HepG2 (cell line): Measurements from ENCODE around the gene LGALS8. TPM values are rescaled to one million over a fixed set of nuclear protein-coding genes. Genes with fewer than 3 reads are reported as not detected.
A peak's percentile ranks its signal among the peaks of the same experiment; 100 is the strongest.

ENCODE experiments used
- AKNA ChIP-seq: sonication (generic); formaldehyde crosslinking; IDR thresholded peaks from 2 replicates; pipeline ENCODE4 v1.4.0; 2020; ENCODE audit warnings: missing genetic modification reagents, borderline replicate concordance
- ATRX ChIP-seq: sonication (generic); formaldehyde crosslinking; IDR thresholded peaks from 2 replicates; pipeline ENCODE4 v1.4.0; 2020; ENCODE audit warnings: missing genetic modification reagents, borderline replicate concordance
- CAMTA2 ChIP-seq: sonication (generic); formaldehyde crosslinking; IDR thresholded peaks from 2 replicates; pipeline ENCODE4 v1.4.0; 2020; ENCODE audit warnings: mild to moderate bottlenecking, missing genetic modification reagents, borderline replicate concordance
- EEA1 ChIP-seq: sonication (generic); formaldehyde crosslinking; IDR thresholded peaks from 2 replicates; pipeline ENCODE4 v1.5.1; 2020; ENCODE audit warnings: mild to moderate bottlenecking, missing genetic modification reagents, borderline replicate concordance
- GATA4 ChIP-seq: sonication (generic); IDR thresholded peaks from 2 replicates; pipeline ENCODE4 v1.6.1; 2016; ENCODE audit warnings: antibody characterized with exemption, low read depth, borderline replicate concordance
- NONO ChIP-seq, 2 experiments: fragments of 450-650 bp in 1 of 2; sonication (generic) in 1 of 2; formaldehyde crosslinking in 1 of 2; IDR thresholded peaks in 1 of 2; conservative IDR thresholded peaks in 1 of 2; 2 replicates each; pipeline versions ENCODE4 v1.6.1 to v1.8.0; 2017 to 2022; ENCODE audit warnings: mild to moderate bottlenecking in 1 of 2, missing genetic modification reagents in 1 of 2, moderate library complexity in 1 of 2
- NR0B2 ChIP-seq: sonication (generic); formaldehyde crosslinking; IDR thresholded peaks from 2 replicates; pipeline ENCODE4 v1.4.0; 2020; ENCODE audit warnings: mild to moderate bottlenecking, missing genetic modification reagents
- PHF8 ChIP-seq: sonication (generic); formaldehyde crosslinking; IDR thresholded peaks from 2 replicates; pipeline ENCODE4 v1.5.0; 2020; ENCODE audit warnings: missing genetic modification reagents
- PLRG1 ChIP-seq: fragments of 450-650 bp; conservative IDR thresholded peaks from 2 replicates; pipeline ENCODE4 v1.6.1; 2016
- PREB ChIP-seq: sonication (generic); formaldehyde crosslinking; IDR thresholded peaks from 2 replicates; pipeline ENCODE4 v1.4.0; 2020; ENCODE audit warnings: missing genetic modification reagents
- RFX3 ChIP-seq: IDR thresholded peaks from 2 replicates; pipeline ENCODE4 v1.6.1; 2016; ENCODE audit warnings: missing biosample characterization, missing genetic modification reagents
- SIN3B ChIP-seq: fragments of 150-350 bp; IDR thresholded peaks from 2 replicates; pipeline ENCODE4 v1.6.1; 2014; ENCODE audit warnings: low read length
- SMAD3 ChIP-seq: sonication (generic); formaldehyde crosslinking; IDR thresholded peaks from 2 replicates; pipeline ENCODE4 v1.4.0; 2020; ENCODE audit warnings: missing genetic modification reagents
- THAP7 ChIP-seq: sonication (generic); formaldehyde crosslinking; IDR thresholded peaks from 2 replicates; pipeline ENCODE4 v1.8.1; 2023; ENCODE audit warnings: mild to moderate bottlenecking, missing genetic modification reagents
- ZFP36 ChIP-seq: fragments of 150-350 bp; IDR thresholded peaks from 2 replicates; pipeline ENCODE4 v1.6.1; 2018; ENCODE audit warnings: borderline replicate concordance, low read length, low read depth; ENCODE audit not compliant: partially characterized antibody
- ZNF292 ChIP-seq: sonication (generic); formaldehyde crosslinking; IDR thresholded peaks from 2 replicates; pipeline ENCODE4 v1.8.1; 2022; ENCODE audit warnings: mild to moderate bottlenecking, low read depth, missing genetic modification reagents, borderline replicate concordance
- ZNF432 ChIP-seq: sonication (generic); formaldehyde crosslinking; IDR thresholded peaks from 2 replicates; pipeline ENCODE4 v1.5.0; 2020; ENCODE audit warnings: missing genetic modification reagents, mild to moderate bottlenecking, borderline replicate concordance
- ZNF672 ChIP-seq: sonication (generic); formaldehyde crosslinking; IDR thresholded peaks from 2 replicates; pipeline ENCODE4 v1.8.1; 2022; ENCODE audit warnings: missing genetic modification reagents
- ZNF770 ChIP-seq: sonication (generic); formaldehyde crosslinking; IDR thresholded peaks from 2 replicates; pipeline ENCODE4 v1.5.0; 2020; ENCODE audit warnings: mild to moderate bottlenecking, missing genetic modification reagents
- ZSCAN21 ChIP-seq: sonication (generic); formaldehyde crosslinking; IDR thresholded peaks from 2 replicates; pipeline ENCODE4 v1.8.0; 2022; ENCODE audit warnings: mild to moderate bottlenecking, missing genetic modification reagents, moderate library complexity, borderline replicate concordance
- polyA plus RNA-seq, 8 experiments: library from polyadenylated mRNA; depleted of rRNA in 3 of 8; stranded (reverse) in 7 of 8; unstranded in 1 of 8; fragments of >200 nt; fragmentation: Illumina TruSeq in 4 of 8; extraction: Trizol in 4 of 8; gene quantifications; 2 replicates each; pipeline versions ENCODE4 v1.2.1 to v1.2.3, GENCODE V29; 2011 to 2016; ENCODE audit warnings: low read depth in 4 of 8, missing spikeins in 1 of 8, mixed read lengths in 1 of 8; ENCODE audit not compliant: insufficient read depth in 1 of 8
- total RNA-seq, 5 experiments: library from RNA; depleted of rRNA; stranded (reverse); fragments of >200 nt; fragmentation: Illumina TruSeq; extraction: Trizol; gene quantifications; 2 replicates each; pipeline ENCODE4 v1.2.3, GENCODE V29; 2016; ENCODE audit warnings: low read depth in 1 of 5

Gene LGALS8
- total and polyA plus RNA-seq, 2 of the 13 experiments (the other 11 are each of a cell fraction or from before 2014, with no cell fraction given): 29.3 to 185 TPM

GRCh38 chr1:236514703-236515442 lies 8.9 kb upstream of the LGALS8 start (continued):
- TF ChIP-seq THAP7 (no peak), RFX3 (CRISPR knock-in tag) (no peak), ZFP36 (no peak), NONO (IDR thresholded peaks at IDR 0.05) (no peak), NONO (CRISPR knock-in tag; conservative IDR thresholded peaks at IDR 0.05) (no peak), GATA4 (peak; percentile 20; the same call in 1 of the 2 replicates), AKNA (CRISPR knock-in tag) (no peak), ZNF292 (CRISPR knock-in tag) (no peak; the same call in 1 of the 2 replicates), NR0B2 (CRISPR knock-in tag) (no peak), ZSCAN21 (no peak), PLRG1 (no peak), ZNF672 (CRISPR knock-in tag) (no peak), ZNF432 (no peak), CAMTA2 (no peak), PHF8 (CRISPR knock-in tag) (no peak), EEA1 (CRISPR knock-in tag) (no peak), SMAD3 (peak; percentile 44; the same call in 1 of the 2 replicates), SIN3B (no peak), PREB (CRISPR knock-in tag) (no peak), ZNF770 (CRISPR knock-in tag) (no peak), ATRX (CRISPR knock-in tag) (no peak)
